ENCODE results near the gene DLX2.
"Not testable (repeated sequence)": the region's sequence is repeated elsewhere in the genome, so short reads cannot be mapped to it uniquely, and the experiment has no call there.

Gene DLX2

GRCh38 chr2:172102391-172103359 is at the start of gene DLX2:
TSS of gene DLX2 (minus strand) at chr2:172102900. CDS start at chr2:172102538, 362 bp downstream.
- no peak for DNase-seq (ENCODE audit: low spot score)

- DNase-seq (ENCODE audit: low spot score), result no peak
These were observed 45.4 kb upstream of the DLX2 start for GRCh38 chr2:172147944-172148650.

GRCh38 chr2:172143817-172144216 is 41.1 kb upstream of the DLX2 start:
- no peak for DNase-seq (ENCODE audit: low spot score)

GRCh38 chr2:172138727-172139126 is 36.0 kb upstream of the DLX2 start:
- not testable (repeated sequence) for DNase-seq (ENCODE audit: low spot score)

GRCh38 chr2:172137943-172138342 is 35.2 kb upstream of the DLX2 start:
- no peak for DNase-seq (ENCODE audit: low spot score)

- DNase-seq (ENCODE audit: low spot score), result no peak
These were observed 34.4 kb upstream of the DLX2 start for GRCh38 chr2:172137109-172137508.

- no peak for DNase-seq (ENCODE audit: low spot score)
These were observed 32.7 kb upstream of the DLX2 start for GRCh38 chr2:172135446-172135845.

- DNase-seq (ENCODE audit: low spot score), result no peak
These were observed 31.6 kb upstream of the DLX2 start for GRCh38 chr2:172134270-172134669.

- no peak for DNase-seq (ENCODE audit: low spot score)
These were observed 29.2 kb upstream of the DLX2 start for GRCh38 chr2:172131713-172132555.

GRCh38 chr2:172129404-172129803 is 26.7 kb upstream of the DLX2 start:
- DNase-seq (ENCODE audit: low spot score), result no peak

GRCh38 chr2:172128484-172128883 is 25.8 kb upstream of the DLX2 start:
- no peak for DNase-seq (ENCODE audit: low spot score)

- no peak for DNase-seq (ENCODE audit: low spot score)
These were observed 17.4 kb upstream of the DLX2 start for GRCh38 chr2:172120118-172120517.

- no peak for DNase-seq (ENCODE audit: low spot score)
These were observed 16.4 kb upstream of the DLX2 start for GRCh38 chr2:172119089-172119488.

GRCh38 chr2:172116107-172116506 is 13.4 kb upstream of the DLX2 start:
- DNase-seq (ENCODE audit: low spot score), result no peak

GRCh38 chr2:172114579-172114978 is 11.9 kb upstream of the DLX2 start:
- DNase-seq (ENCODE audit: low spot score), result no peak

- DNase-seq (ENCODE audit: low spot score), result not testable (repeated sequence)
These were observed 11.5 kb upstream of the DLX2 start for GRCh38 chr2:172114176-172114575.

- DNase-seq (ENCODE audit: low spot score), result no peak
These were observed 10.9 kb upstream of the DLX2 start for GRCh38 chr2:172113617-172114016.

- no peak for DNase-seq (ENCODE audit: low spot score)
These were observed 7.5 kb upstream of the DLX2 start for GRCh38 chr2:172109988-172110811.

GRCh38 chr2:172109256-172109987 is 6.7 kb upstream of the DLX2 start:
- DNase-seq (ENCODE audit: low spot score), result no peak

GRCh38 chr2:172108587-172108930 is 5.9 kb upstream of the DLX2 start:
- no peak for DNase-seq (ENCODE audit: low spot score)
